Measurements from ENCODE around the gene CEL. TPM values are rescaled to one million over a fixed set of nuclear protein-coding genes. Genes with fewer than 3 reads are reported as not detected.
"Not testable (repeated sequence)": the region's sequence is repeated elsewhere in the genome, so short reads cannot be mapped to it uniquely, and the experiment has no call there.

Gene CEL
- total and polyA plus RNA-seq, 4 donors: 0.30 to 3.5 (median 1.8) TPM

GRCh38 chr9:133031496-133031911 is 30.3 kb upstream of the CEL start:
- Histone ChIP-seq H3K4me3 (ENCODE audit: low read depth, low read length) (peak overlapping the region; percentile 93), H3K27ac (ENCODE audit: low read depth, low read length) (peak overlapping the region; percentile 97), H3K9me3 (ENCODE audit: control insufficient read depth, insufficient read depth, low read length) (no peaks in the 10 kb centered on the region), H3K4me1 (ENCODE audit: control insufficient read depth, insufficient read depth, low read length) (peaks cover 24% of the 10 kb centered on the region), H3K36me3 (ENCODE audit: control insufficient read depth, insufficient read depth, low read length) (peaks cover 5% of the 10 kb centered on the region), H3K27me3 (ENCODE audit: control insufficient read depth, insufficient read depth, low read length) (no peaks in the 10 kb centered on the region)
- DNase-seq (ENCODE audit: low read depth in 4 of 6, low spot score in 6 of 6): peak in 1 of 6 donors; percentile 12
- 74% methylated on average over 6 of the region's 10 CpGs for WGBS (ENCODE audit: insufficient coverage)

DNA sequence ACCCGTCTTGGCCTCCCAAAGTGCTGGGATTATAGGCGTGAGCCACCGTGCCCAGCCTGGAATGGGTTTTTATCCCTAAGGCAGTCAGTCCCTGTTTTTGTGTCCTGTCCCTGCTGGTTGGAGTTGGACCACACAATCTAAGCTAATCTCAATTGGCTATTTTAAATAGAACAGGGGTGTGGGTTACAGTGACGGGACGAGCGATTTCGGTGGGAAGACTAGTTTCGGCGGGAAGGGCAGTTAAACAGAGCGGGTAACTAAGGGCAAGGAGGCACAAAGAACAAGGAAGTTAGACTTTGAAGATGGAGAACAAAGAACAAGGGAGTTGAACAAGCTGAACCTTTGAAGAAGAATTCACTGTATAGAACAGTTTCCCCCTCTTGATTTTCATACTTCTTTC is 29.6 kb upstream of the CEL start:
- H3K9me3 ChIP-seq (ENCODE audit: control insufficient read depth, insufficient read depth, low read length): no peaks in the 10 kb centered on the region
- H3K36me3 ChIP-seq (ENCODE audit: control insufficient read depth, insufficient read depth, low read length): peaks cover 5% of the 10 kb centered on the region
- 87% methylated on average over 3 of the region's 10 CpGs for WGBS (ENCODE audit: insufficient coverage)
- no peak overlapping the region for H3K4me3 ChIP-seq (ENCODE audit: low read depth, low read length)
- peaks cover 24% of the 10 kb centered on the region for H3K4me1 ChIP-seq (ENCODE audit: control insufficient read depth, insufficient read depth, low read length)
- no peaks in the 10 kb centered on the region for H3K27me3 ChIP-seq (ENCODE audit: control insufficient read depth, insufficient read depth, low read length)
- no peak overlapping the region for H3K27ac ChIP-seq (ENCODE audit: low read depth, low read length)
- no peak for DNase-seq (ENCODE audit: low read depth in 4 of 6, low spot score in 6 of 6)

GRCh38 chr9:133035669-133036068 is 26.1 kb upstream of the CEL start:
- DNase-seq (ENCODE audit: low read depth in 4 of 6, low spot score in 6 of 6): no peak
- WGBS (ENCODE audit: insufficient coverage): 94% methylated on average over 4 of the region's 6 CpGs
- H3K36me3 ChIP-seq (ENCODE audit: control insufficient read depth, insufficient read depth, low read length): peaks cover 9% of the 10 kb centered on the region

GRCh38 chr9:133037775-133038515 is 23.8 kb upstream of the CEL start:
- no peaks in the 10 kb centered on the region for H3K9me3 ChIP-seq (ENCODE audit: control insufficient read depth, insufficient read depth, low read length)
- H3K4me1 ChIP-seq (ENCODE audit: control insufficient read depth, insufficient read depth, low read length): no peaks in the 10 kb centered on the region
- no peaks in the 10 kb centered on the region for H3K27me3 ChIP-seq (ENCODE audit: control insufficient read depth, insufficient read depth, low read length)
- no peak overlapping the region for H3K27ac ChIP-seq (ENCODE audit: low read depth, low read length)
- no peak overlapping the region for H3K4me3 ChIP-seq (ENCODE audit: low read depth, low read length)
- whole genome bisulfite sequencing (ENCODE audit: insufficient coverage): 85% methylated on average over 19 of the region's 25 CpGs
- DNase-seq (ENCODE audit: low read depth in 4 of 6, low spot score in 6 of 6): no peak
- peaks cover 22% of the 10 kb centered on the region for H3K36me3 ChIP-seq (ENCODE audit: control insufficient read depth, insufficient read depth, low read length)

More at GRCh38 chr9:133035669-133036068, 26.1 kb upstream of the CEL start:
- H3K27me3 ChIP-seq (ENCODE audit: control insufficient read depth, insufficient read depth, low read length): no peaks in the 10 kb centered on the region
- no peak overlapping the region for H3K27ac ChIP-seq (ENCODE audit: low read depth, low read length)
- no peak overlapping the region for H3K4me3 ChIP-seq (ENCODE audit: low read depth, low read length)
- H3K9me3 ChIP-seq (ENCODE audit: control insufficient read depth, insufficient read depth, low read length): no peaks in the 10 kb centered on the region
- peaks cover 12% of the 10 kb centered on the region for H3K4me1 ChIP-seq (ENCODE audit: control insufficient read depth, insufficient read depth, low read length)

DNA sequence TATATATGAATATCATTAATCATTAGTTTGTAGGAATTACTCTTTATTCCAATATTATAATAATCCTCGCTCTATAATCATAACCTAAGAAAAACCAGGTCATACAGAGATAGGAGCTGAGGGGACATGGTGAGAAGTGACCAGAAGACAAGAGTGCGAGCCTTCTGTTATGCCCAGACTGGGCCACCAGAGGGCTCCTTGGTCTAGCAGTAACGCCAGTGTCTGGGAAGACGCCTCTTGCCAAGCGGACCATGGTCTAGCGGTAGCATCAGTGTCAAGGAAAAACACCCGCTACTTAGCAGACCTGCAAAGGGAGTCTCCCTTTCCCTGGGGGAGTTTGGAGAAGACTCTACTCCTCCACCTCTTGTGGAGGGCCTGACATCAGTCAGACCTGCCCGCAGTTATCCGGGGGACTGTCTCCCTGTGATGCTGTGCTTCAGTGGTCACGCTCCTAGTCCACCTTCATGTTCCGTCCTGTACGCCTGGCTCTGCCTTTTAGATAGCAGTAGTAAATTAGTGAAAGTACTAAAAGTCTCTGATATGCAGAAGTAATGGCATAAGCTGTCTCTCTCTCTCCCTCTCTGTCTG is 20.8 kb upstream of the CEL start:
- not testable (repeated sequence) for H3K4me1 ChIP-seq (ENCODE audit: control insufficient read depth, insufficient read depth, low read length); H3K27ac ChIP-seq (ENCODE audit: low read depth, low read length); H3K27me3 ChIP-seq (ENCODE audit: control insufficient read depth, insufficient read depth, low read length); H3K9me3 ChIP-seq (ENCODE audit: control insufficient read depth, insufficient read depth, low read length); H3K4me3 ChIP-seq (ENCODE audit: low read depth, low read length)
- H3K36me3 ChIP-seq (ENCODE audit: control insufficient read depth, insufficient read depth, low read length): peaks cover 45% of the 10 kb centered on the region
- DNase-seq (ENCODE audit: low read depth in 4 of 6, low spot score in 6 of 6): peak in 2 of 6 donors; percentile 24 to 53
- WGBS (ENCODE audit: insufficient coverage): 77% methylated on average over 6 of the region's 12 CpGs

GRCh38 chr9:133041958-133042357 is 19.8 kb upstream of the CEL start:
- Histone ChIP-seq H3K4me3 (ENCODE audit: low read depth, low read length) (no peak overlapping the region), H3K36me3 (ENCODE audit: control insufficient read depth, insufficient read depth, low read length) (peaks cover 55% of the 10 kb centered on the region), H3K27ac (ENCODE audit: low read depth, low read length) (no peak overlapping the region), H3K27me3 (ENCODE audit: control insufficient read depth, insufficient read depth, low read length) (no peaks in the 10 kb centered on the region), H3K9me3 (ENCODE audit: control insufficient read depth, insufficient read depth, low read length) (no peaks in the 10 kb centered on the region), H3K4me1 (ENCODE audit: control insufficient read depth, insufficient read depth, low read length) (no peaks in the 10 kb centered on the region)
- DNase-seq (ENCODE audit: low read depth in 4 of 6, low spot score in 6 of 6): no peak
- 91% methylated on average over 9 of the region's 9 CpGs for WGBS (ENCODE audit: insufficient coverage)

- peaks cover 61% of the 10 kb centered on the region for H3K36me3 ChIP-seq (ENCODE audit: control insufficient read depth, insufficient read depth, low read length)
- no peaks in the 10 kb centered on the region for H3K27me3 ChIP-seq (ENCODE audit: control insufficient read depth, insufficient read depth, low read length)
- WGBS (ENCODE audit: insufficient coverage): 88% methylated on average over 8 of the region's 8 CpGs
- H3K4me1 ChIP-seq (ENCODE audit: control insufficient read depth, insufficient read depth, low read length): no peaks in the 10 kb centered on the region
- no peak for DNase-seq (ENCODE audit: low read depth in 4 of 6, low spot score in 6 of 6)
- H3K9me3 ChIP-seq (ENCODE audit: control insufficient read depth, insufficient read depth, low read length): no peaks in the 10 kb centered on the region
- no peak overlapping the region for H3K4me3 ChIP-seq (ENCODE audit: low read depth, low read length)
- H3K27ac ChIP-seq (ENCODE audit: low read depth, low read length): no peak overlapping the region
These were observed 19.1 kb upstream of the CEL start for GRCh38 chr9:133042676-133043075.

GRCh38 chr9:133043449-133044035 is 18.2 kb upstream of the CEL start:
- Histone ChIP-seq H3K36me3 (ENCODE audit: control insufficient read depth, insufficient read depth, low read length) (peaks cover 65% of the 10 kb centered on the region), H3K27me3 (ENCODE audit: control insufficient read depth, insufficient read depth, low read length) (no peaks in the 10 kb centered on the region), H3K27ac (ENCODE audit: low read depth, low read length) (no peak overlapping the region), H3K4me1 (ENCODE audit: control insufficient read depth, insufficient read depth, low read length) (no peaks in the 10 kb centered on the region), H3K9me3 (ENCODE audit: control insufficient read depth, insufficient read depth, low read length) (no peaks in the 10 kb centered on the region), H3K4me3 (ENCODE audit: low read depth, low read length) (no peak overlapping the region)
- 96% methylated on average over 16 of the region's 16 CpGs for WGBS (ENCODE audit: insufficient coverage)
- no peak for DNase-seq (ENCODE audit: low read depth in 4 of 6, low spot score in 6 of 6)

DNA sequence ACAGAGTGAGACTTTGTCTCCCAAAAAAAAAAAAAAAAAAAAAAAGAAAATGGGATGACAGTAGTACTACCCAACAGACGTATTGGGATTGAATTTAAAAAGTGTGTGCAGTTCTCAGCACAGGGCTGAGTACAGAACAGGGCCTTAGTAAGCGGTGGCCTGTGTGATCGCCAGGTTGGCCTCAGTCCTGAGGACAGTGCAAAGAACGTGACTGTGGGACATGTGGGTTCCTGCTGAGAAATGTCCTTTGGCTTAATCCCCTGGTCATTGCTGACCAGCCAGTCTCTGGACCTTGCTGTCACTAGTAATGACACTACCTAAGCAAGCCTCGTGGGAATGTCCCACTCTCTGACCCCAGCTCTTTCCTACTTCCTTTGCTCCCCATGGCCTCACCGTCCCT is 17.7 kb upstream of the CEL start:
- WGBS (ENCODE audit: insufficient coverage): 94% methylated on average over 6 of the region's 6 CpGs
- no peak overlapping the region for H3K4me3 ChIP-seq (ENCODE audit: low read depth, low read length)
- no peaks in the 10 kb centered on the region for H3K27me3 ChIP-seq (ENCODE audit: control insufficient read depth, insufficient read depth, low read length)
- H3K9me3 ChIP-seq (ENCODE audit: control insufficient read depth, insufficient read depth, low read length): no peaks in the 10 kb centered on the region
- no peak for DNase-seq (ENCODE audit: low read depth in 4 of 6, low spot score in 6 of 6)
- H3K27ac ChIP-seq (ENCODE audit: low read depth, low read length): no peak overlapping the region
- peaks cover 68% of the 10 kb centered on the region for H3K36me3 ChIP-seq (ENCODE audit: control insufficient read depth, insufficient read depth, low read length)
- no peaks in the 10 kb centered on the region for H3K4me1 ChIP-seq (ENCODE audit: control insufficient read depth, insufficient read depth, low read length)

GRCh38 chr9:133044661-133045060 is 17.1 kb upstream of the CEL start:
- H3K27me3 ChIP-seq (ENCODE audit: control insufficient read depth, insufficient read depth, low read length): no peaks in the 10 kb centered on the region
- no peak for DNase-seq (ENCODE audit: low read depth in 4 of 6, low spot score in 6 of 6)
- no peak overlapping the region for H3K27ac ChIP-seq (ENCODE audit: low read depth, low read length)
- over 99% methylated on average over 6 of the region's 11 CpGs for WGBS (ENCODE audit: insufficient coverage)
- H3K36me3 ChIP-seq (ENCODE audit: control insufficient read depth, insufficient read depth, low read length): peaks cover 69% of the 10 kb centered on the region
- no peaks in the 10 kb centered on the region for H3K9me3 ChIP-seq (ENCODE audit: control insufficient read depth, insufficient read depth, low read length)
- H3K4me1 ChIP-seq (ENCODE audit: control insufficient read depth, insufficient read depth, low read length): no peaks in the 10 kb centered on the region
- no peak overlapping the region for H3K4me3 ChIP-seq (ENCODE audit: low read depth, low read length)
